ENCODE measurements around the gene RRM2.

- TF ChIP-seq EZH2phosphoT487 (IDR thresholded peaks at IDR 0.05; ENCODE audit: borderline replicate concordance) = no peak
- TF ChIP-seq, protein P1, sequence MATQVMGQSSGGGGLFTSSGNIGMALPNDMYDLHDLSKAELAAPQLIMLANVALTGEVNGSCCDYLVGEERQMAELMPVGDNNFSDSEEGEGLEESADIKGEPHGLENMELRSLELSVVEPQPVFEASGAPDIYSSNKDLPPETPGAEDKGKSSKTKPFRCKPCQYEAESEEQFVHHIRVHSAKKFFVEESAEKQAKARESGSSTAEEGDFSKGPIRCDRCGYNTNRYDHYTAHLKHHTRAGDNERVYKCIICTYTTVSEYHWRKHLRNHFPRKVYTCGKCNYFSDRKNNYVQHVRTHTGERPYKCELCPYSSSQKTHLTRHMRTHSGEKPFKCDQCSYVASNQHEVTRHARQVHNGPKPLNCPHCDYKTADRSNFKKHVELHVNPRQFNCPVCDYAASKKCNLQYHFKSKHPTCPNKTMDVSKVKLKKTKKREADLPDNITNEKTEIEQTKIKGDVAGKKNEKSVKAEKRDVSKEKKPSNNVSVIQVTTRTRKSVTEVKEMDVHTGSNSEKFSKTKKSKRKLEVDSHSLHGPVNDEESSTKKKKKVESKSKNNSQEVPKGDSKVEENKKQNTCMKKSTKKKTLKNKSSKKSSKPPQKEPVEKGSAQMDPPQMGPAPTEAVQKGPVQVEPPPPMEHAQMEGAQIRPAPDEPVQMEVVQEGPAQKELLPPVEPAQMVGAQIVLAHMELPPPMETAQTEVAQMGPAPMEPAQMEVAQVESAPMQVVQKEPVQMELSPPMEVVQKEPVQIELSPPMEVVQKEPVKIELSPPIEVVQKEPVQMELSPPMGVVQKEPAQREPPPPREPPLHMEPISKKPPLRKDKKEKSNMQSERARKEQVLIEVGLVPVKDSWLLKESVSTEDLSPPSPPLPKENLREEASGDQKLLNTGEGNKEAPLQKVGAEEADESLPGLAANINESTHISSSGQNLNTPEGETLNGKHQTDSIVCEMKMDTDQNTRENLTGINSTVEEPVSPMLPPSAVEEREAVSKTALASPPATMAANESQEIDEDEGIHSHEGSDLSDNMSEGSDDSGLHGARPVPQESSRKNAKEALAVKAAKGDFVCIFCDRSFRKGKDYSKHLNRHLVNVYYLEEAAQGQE (IDR thresholded peaks at IDR 0.05; ENCODE audit: low read depth) = no peak
- no peak for TF ChIP-seq RAD21 (IDR thresholded peaks at IDR 0.05; ENCODE audit: low read depth)
- no peak for TF ChIP-seq SRF (IDR thresholded peaks at IDR 0.05; ENCODE audit: low read depth)
- TF ChIP-seq POLR2AphosphoS5 (IDR thresholded peaks at IDR 0.05; ENCODE audit: low read depth, low read length) = no peak
- TF ChIP-seq, protein P2, sequence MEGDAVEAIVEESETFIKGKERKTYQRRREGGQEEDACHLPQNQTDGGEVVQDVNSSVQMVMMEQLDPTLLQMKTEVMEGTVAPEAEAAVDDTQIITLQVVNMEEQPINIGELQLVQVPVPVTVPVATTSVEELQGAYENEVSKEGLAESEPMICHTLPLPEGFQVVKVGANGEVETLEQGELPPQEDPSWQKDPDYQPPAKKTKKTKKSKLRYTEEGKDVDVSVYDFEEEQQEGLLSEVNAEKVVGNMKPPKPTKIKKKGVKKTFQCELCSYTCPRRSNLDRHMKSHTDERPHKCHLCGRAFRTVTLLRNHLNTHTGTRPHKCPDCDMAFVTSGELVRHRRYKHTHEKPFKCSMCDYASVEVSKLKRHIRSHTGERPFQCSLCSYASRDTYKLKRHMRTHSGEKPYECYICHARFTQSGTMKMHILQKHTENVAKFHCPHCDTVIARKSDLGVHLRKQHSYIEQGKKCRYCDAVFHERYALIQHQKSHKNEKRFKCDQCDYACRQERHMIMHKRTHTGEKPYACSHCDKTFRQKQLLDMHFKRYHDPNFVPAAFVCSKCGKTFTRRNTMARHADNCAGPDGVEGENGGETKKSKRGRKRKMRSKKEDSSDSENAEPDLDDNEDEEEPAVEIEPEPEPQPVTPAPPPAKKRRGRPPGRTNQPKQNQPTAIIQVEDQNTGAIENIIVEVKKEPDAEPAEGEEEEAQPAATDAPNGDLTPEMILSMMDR (IDR thresholded peaks at IDR 0.05 in 2 of 3, conservative IDR thresholded peaks at IDR 0.05 in 1 of 3; ENCODE audit: borderline replicate concordance in 1 of 3, insufficient read depth in 1 of 3, low read depth in 2 of 3, low read length in 2 of 3) = no peak
- TF ChIP-seq CEBPB (IDR thresholded peaks at IDR 0.05; ENCODE audit: low read depth) = no peak
- no peak for TF ChIP-seq POLR2A (IDR thresholded peaks at IDR 0.05; ENCODE audit: borderline replicate concordance, extremely low read depth, insufficient read depth, insufficient read length)
- no peak for TF ChIP-seq SIN3A (IDR thresholded peaks at IDR 0.05; ENCODE audit: low read depth)
- TF ChIP-seq, protein P3, sequence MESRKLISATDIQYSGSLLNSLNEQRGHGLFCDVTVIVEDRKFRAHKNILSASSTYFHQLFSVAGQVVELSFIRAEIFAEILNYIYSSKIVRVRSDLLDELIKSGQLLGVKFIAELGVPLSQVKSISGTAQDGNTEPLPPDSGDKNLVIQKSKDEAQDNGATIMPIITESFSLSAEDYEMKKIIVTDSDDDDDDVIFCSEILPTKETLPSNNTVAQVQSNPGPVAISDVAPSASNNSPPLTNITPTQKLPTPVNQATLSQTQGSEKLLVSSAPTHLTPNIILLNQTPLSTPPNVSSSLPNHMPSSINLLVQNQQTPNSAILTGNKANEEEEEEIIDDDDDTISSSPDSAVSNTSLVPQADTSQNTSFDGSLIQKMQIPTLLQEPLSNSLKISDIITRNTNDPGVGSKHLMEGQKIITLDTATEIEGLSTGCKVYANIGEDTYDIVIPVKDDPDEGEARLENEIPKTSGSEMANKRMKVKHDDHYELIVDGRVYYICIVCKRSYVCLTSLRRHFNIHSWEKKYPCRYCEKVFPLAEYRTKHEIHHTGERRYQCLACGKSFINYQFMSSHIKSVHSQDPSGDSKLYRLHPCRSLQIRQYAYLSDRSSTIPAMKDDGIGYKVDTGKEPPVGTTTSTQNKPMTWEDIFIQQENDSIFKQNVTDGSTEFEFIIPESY (IDR thresholded peaks at IDR 0.05; ENCODE audit: extremely low read depth, insufficient replicate concordance, low read length) = no peak
Measured at GRCh38 chr2:10101491-10101890, 21.0 kb upstream of the RRM2 start.

Data from HCT116 (cell line).